ENCODE data around the gene SLC22A23.
A peak's percentile ranks its signal among the peaks of the same experiment; 100 is the strongest.

SLC22A23 gene

DNA sequence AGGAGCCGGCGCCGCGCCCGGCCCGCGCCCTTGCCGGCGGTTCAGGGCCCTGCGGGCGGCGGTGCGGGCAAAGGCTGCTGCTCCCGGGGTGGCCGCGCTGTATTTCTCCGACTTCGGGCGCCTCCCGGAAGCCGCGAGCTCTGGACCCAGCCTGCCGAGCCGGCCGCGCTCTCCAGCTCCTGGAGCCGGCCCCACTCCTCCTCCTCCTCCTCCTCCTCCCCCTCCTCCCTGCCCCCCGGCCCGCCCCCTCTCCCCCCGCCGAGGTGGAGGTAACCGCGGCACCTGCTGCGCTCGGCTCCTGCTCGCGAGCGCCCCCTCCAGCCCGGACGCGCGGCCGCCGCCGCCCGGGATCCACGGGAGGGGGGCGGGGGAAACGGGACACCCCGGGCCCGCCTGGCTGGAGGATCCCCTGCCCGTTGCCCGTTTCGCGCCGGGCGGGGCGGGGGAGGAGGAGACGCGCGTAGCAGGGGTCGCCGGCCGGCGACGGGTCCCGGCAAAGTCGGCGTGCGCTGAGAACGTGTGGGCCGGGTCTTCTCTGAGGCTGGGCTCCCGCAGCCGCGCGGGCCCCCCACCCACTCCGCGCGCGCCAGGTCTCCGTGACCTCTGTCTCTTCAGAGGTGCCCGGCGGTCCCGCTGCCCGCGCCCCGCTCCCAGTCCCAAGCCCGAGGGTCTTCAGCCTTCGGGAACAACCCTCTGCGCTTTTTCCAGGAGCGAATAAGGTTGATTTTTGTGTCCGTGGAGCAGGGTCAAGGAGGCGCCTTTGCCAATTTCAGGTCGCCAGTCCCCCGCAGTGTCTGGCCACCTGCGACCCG is at the start of gene SLC22A23:
Gene SLC22A23 (minus strand): TSS at position 153 of the 812 bp plus-strand sequence. CDS start 491 bp downstream, outside the sequence.
- Mint-ChIP-seq H3K9me3 (no peaks in the 10 kb centered on the region), H3K27ac (peak within 1 kb of the TSS in 1 of 2 donors; percentile 60), H3K4me1 (peaks cover 18% of the 10 kb centered on the region), H3K4me3 (peak within 1 kb of the TSS; percentile 68 to 79), H3K27me3 (peaks cover 28% of the 10 kb centered on the region)
- DNase-seq (peak; percentile 63 to 68), ATAC-seq (peak; percentile 79)

DNA sequence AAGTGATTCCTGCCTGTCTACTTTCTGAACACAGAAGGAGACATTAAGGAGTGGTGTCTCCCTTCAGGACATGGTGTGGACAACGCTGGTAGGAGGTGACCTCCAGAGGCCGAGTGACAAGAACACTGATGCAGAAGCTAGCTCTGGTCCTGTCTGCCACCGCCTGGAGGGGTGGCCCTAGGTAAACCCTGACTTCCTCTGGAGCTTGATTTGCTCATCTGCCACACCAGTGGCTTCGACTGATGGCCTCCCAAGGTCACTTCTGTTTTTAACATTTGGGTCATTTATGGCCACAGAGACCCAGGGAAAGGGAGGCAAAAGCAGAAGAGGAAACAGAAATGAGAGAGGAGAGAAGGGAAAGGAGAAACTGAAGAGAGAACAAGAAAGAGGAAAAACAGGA is 49.4 kb upstream of the SLC22A23 start:
- DNase-seq (no peak), ATAC-seq (no peak)
- no peaks in the 10 kb centered on the region for H3K4me1 Mint-ChIP-seq
- no peak overlapping the region for H3K4me3 Mint-ChIP-seq
- no peaks in the 10 kb centered on the region for H3K27me3 Mint-ChIP-seq
- no peaks in the 10 kb centered on the region for H3K9me3 Mint-ChIP-seq
- no peak overlapping the region for H3K27ac Mint-ChIP-seq

DNA sequence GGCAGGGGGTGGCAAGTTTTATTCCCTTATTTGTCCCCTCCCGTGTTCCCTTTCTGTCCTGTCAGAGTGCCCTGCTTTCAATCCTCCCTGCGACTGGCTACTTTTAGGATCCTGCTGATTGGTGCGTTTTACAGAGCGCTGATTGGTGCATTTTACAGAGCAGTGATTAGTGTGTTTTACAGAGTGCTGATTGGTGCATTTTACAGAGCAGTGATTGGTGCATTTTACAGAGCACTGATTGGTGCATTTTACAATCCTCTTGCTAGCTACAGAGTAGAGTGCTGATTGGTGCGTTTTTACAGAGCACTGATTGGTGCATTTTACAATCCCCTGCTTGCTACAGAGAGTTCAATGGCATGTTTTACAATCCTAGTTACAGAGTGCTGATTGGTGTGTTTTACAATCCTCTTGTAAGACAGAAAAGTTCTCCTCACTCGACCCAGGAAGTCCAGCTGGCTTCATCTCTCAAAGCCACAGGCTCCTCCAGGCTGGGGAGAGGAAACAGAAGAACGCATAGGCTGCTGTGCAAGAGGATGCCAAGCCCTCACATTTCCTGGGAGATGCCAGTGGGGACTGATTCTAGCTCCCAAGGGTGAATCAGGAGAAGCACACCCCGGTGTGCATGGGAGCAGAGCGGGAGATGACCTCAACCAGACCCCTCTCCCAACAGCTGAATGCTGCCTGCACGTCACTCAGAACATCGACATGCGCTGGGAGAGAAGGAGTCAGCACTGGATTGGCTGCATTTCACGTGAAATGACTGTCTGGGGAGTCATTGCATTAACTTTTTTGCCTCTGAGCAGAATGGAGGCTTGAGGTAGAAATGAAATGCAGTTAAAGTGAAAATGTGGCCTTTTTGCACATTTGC is 48.3 kb upstream of the SLC22A23 start:
- Mint-ChIP-seq H3K4me3 (no peak overlapping the region), H3K4me1 (no peaks in the 10 kb centered on the region), H3K27ac (no peak overlapping the region), H3K9me3 (no peaks in the 10 kb centered on the region), H3K27me3 (no peaks in the 10 kb centered on the region)
- ATAC-seq (no peak), DNase-seq (no peak)

DNA sequence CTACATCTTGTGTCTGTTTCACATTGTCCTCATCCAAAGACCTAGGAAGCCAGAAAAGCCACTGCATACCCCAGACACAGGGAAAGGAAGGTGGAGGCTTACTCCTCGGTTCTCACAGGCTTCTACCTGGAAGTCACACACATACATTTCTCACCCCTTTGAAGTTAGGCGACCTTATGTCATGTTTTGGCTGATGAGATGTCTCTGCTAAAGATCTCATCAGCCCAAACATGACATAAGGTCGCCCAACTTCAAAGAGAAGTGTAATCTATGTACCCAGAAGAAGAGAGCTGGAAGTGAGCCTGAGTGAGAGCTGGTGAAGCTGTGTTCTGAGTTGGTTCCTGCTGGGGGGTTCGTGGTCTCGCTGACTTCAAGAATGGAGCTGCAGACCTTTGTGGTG is 47.5 kb upstream of the SLC22A23 start:
- no peaks in the 10 kb centered on the region for H3K4me1 Mint-ChIP-seq
- ATAC-seq, result no peak
- no peaks in the 10 kb centered on the region for H3K9me3 Mint-ChIP-seq
- no peaks in the 10 kb centered on the region for H3K27me3 Mint-ChIP-seq
- no peak overlapping the region for H3K4me3 Mint-ChIP-seq
- DNase-seq, result no peak
- H3K27ac Mint-ChIP-seq, result no peak overlapping the region

- no peak overlapping the region for H3K4me3 Mint-ChIP-seq
- DNase-seq (no peak), ATAC-seq (no peak)
- H3K27ac Mint-ChIP-seq, result no peak overlapping the region
- no peaks in the 10 kb centered on the region for H3K9me3 Mint-ChIP-seq
- no peaks in the 10 kb centered on the region for H3K27me3 Mint-ChIP-seq
- H3K4me1 Mint-ChIP-seq, result no peaks in the 10 kb centered on the region
Observed at GRCh38 chr6:3501826-3502500, 45.1 kb upstream of the SLC22A23 start.

GRCh38 chr6:3500262-3501014 is 43.6 kb upstream of the SLC22A23 start:
- Mint-ChIP-seq H3K4me3 (no peak overlapping the region), H3K27me3 (no peaks in the 10 kb centered on the region), H3K9me3 (no peaks in the 10 kb centered on the region), H3K27ac (no peak overlapping the region), H3K4me1 (no peaks in the 10 kb centered on the region)
- no peak for DNase-seq
- no peak for ATAC-seq

DNA sequence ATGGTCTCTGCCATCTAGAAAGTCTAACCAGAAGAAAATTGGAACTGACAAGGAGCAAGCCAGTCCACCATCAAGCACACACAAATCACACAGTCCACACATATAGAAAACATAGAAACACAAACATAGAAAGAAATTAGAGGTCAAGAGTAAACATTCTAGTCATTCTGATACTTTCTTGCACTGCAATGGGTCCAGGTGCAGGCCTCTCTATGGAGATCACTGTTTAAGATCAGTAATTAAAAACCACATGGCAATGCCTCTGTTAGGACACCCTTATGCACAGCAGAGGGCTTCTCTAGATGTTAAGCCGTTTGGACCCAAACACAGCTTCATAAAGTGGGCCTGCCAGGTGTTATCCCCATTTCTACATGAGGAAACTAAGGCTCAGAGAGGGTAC is 42.8 kb upstream of the SLC22A23 start:
- Mint-ChIP-seq H3K4me1 (no peaks in the 10 kb centered on the region), H3K9me3 (no peaks in the 10 kb centered on the region), H3K27ac (no peak overlapping the region), H3K4me3 (no peak overlapping the region), H3K27me3 (no peaks in the 10 kb centered on the region)
- no peak for ATAC-seq
- no peak for DNase-seq

- DNase-seq (no peak), ATAC-seq (no peak)
- H3K4me3 Mint-ChIP-seq, result no peak overlapping the region
- H3K9me3 Mint-ChIP-seq, result no peaks in the 10 kb centered on the region
- peaks cover 8% of the 10 kb centered on the region for H3K27me3 Mint-ChIP-seq
- no peaks in the 10 kb centered on the region for H3K4me1 Mint-ChIP-seq
- no peak overlapping the region for H3K27ac Mint-ChIP-seq
Observed at GRCh38 chr6:3496395-3496794, 39.5 kb upstream of the SLC22A23 start.

DNA sequence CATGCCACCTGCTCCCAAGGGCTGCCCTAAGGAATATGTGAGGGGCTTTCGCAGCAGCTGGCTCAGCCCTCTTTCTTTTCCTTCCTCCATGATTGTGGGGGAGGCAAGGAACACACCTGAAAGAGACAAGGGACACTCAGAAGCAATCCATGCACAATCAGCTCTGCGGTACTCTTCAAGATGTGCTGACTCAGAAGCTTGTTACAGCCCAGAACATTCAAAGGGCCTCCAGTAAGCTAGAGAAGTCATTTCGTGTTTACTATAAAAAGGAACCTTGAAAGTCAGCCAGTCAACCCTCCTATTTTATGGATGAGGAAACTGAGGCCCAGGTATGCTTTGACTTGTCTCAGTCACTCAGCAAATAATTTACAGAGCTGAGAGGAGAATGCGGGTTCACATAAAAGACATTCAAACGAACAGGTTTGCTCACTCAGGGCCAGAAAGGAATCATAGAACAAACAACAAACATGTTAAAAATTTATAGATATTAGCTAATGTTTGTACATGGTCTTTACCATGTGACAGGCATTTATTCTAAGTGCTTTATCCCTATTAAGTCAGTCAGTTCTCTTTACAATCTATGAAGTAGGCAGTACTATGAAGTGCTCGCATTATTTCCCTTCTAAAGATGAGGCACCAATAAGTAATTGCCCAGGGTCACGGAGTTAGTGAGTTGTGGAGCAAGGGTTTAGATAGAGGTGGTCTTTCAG is 37.7 kb upstream of the SLC22A23 start:
- DNase-seq, result no peak
- H3K9me3 Mint-ChIP-seq, result no peaks in the 10 kb centered on the region
- H3K4me3 Mint-ChIP-seq, result no peak overlapping the region
- H3K27ac Mint-ChIP-seq, result no peak overlapping the region
- peaks cover 8% of the 10 kb centered on the region for H3K27me3 Mint-ChIP-seq
- no peak for ATAC-seq
- no peaks in the 10 kb centered on the region for H3K4me1 Mint-ChIP-seq

DNA sequence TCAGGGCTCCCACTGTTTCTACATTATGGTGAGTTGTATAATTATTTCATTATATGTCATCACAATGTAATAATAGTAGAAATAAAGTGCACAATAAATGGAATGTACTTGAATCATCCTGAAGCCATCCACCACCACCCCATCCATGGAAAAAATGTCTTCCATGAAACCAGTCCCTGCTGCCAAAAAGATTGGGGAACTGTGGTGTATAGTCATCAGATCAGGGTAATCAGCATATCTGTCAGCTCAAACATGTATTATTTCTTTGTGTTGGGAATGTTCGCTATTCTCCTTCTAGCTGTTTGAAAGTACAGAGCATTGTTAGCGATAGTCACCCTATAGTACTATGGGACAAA is 33.8 kb upstream of the SLC22A23 start:
- H3K27ac Mint-ChIP-seq, result no peak overlapping the region
- DNase-seq, result no peak
- ATAC-seq, result no peak
- H3K4me3 Mint-ChIP-seq, result no peak overlapping the region
- no peaks in the 10 kb centered on the region for H3K9me3 Mint-ChIP-seq
- peaks cover 18% of the 10 kb centered on the region for H3K27me3 Mint-ChIP-seq
- H3K4me1 Mint-ChIP-seq, result no peaks in the 10 kb centered on the region

GRCh38 chr6:3489961-3490624 is 33.2 kb upstream of the SLC22A23 start:
- Mint-ChIP-seq H3K27ac (no peak overlapping the region), H3K4me3 (no peak overlapping the region), H3K27me3 (peaks cover 18% of the 10 kb centered on the region), H3K9me3 (no peaks in the 10 kb centered on the region), H3K4me1 (no peaks in the 10 kb centered on the region)
- ATAC-seq (no peak), DNase-seq (no peak)

GRCh38 chr6:3489027-3489757 is 32.3 kb upstream of the SLC22A23 start:
- Mint-ChIP-seq H3K4me1 (no peaks in the 10 kb centered on the region), H3K27me3 (peaks cover 18% of the 10 kb centered on the region), H3K27ac (no peak overlapping the region), H3K9me3 (no peaks in the 10 kb centered on the region), H3K4me3 (no peak overlapping the region)
- ATAC-seq (no peak), DNase-seq (no peak)

GRCh38 chr6:3484946-3485345 is 28.1 kb upstream of the SLC22A23 start:
- peaks cover 17% of the 10 kb centered on the region for H3K27me3 Mint-ChIP-seq
- no peak for ATAC-seq
- H3K4me1 Mint-ChIP-seq, result no peaks in the 10 kb centered on the region
- no peak overlapping the region for H3K4me3 Mint-ChIP-seq
- H3K9me3 Mint-ChIP-seq, result peaks cover 9 to 13% of the 10 kb centered on the region in 2 donors
- no peak for DNase-seq
- no peak overlapping the region for H3K27ac Mint-ChIP-seq

DNA sequence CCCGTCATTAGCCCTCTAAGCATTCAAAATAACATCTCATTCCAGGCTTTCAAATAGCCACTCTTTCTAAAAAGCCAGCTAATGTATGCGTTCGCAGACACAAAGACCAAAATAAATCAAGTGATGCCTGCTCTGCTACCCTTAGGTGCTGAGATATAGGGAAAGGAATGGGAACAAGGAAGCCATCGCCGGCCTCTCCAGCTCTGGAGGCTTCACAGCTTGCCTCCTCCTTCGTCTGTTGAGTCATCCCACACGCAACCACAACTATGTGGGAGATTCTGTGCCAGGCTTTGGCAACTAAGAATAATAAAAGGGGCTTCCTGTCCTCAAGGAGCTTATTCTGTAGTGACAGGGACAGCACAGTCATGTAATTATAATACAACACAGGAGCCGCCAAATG is 27.3 kb upstream of the SLC22A23 start:
- ATAC-seq, result no peak
- no peak for DNase-seq
- Mint-ChIP-seq H3K9me3 (peaks cover 12 to 18% of the 10 kb centered on the region in 2 donors), H3K4me3 (no peak overlapping the region), H3K27me3 (peaks cover 17% of the 10 kb centered on the region), H3K4me1 (no peaks in the 10 kb centered on the region), H3K27ac (no peak overlapping the region)
